Activated T-helper 1 cell treated with Interleukin-2 at 50 U/mL for 16 hours (primary cell): Measurements from ENCODE around the gene UNC13C.
"Not testable (repeated sequence)": the region's sequence is repeated elsewhere in the genome, so short reads cannot be mapped to it uniquely, and the experiment has no call there.

Experiments used
- DNase-seq: peaks from one replicate; pipeline ENCODE4 v3.0.0-alpha.2; 2020; ENCODE audit warnings: low read depth

The UNC13C gene

GRCh38 chr15:54305138-54305537, 326.9 kb downstream of the UNC13C start:
- DNase-seq, result no peak

- DNase-seq, result no peak
These were observed 329.1 kb downstream of the UNC13C start for GRCh38 chr15:54307252-54307902.

GRCh38 chr15:54307926-54308325, 329.7 kb downstream of the UNC13C start:
- DNase-seq, result no peak

- DNase-seq, result no peak
These were observed 334.3 kb downstream of the UNC13C start for GRCh38 chr15:54312528-54312927.

GRCh38 chr15:54321426-54321825, 343.2 kb downstream of the UNC13C start:
- no peak for DNase-seq

- no peak for DNase-seq
These were observed 344.1 kb downstream of the UNC13C start for GRCh38 chr15:54322341-54322740.

GRCh38 chr15:54345301-54345700, 367.1 kb downstream of the UNC13C start:
- DNase-seq, result no peak

GRCh38 chr15:54345827-54346226, 367.6 kb downstream of the UNC13C start:
- no peak for DNase-seq

- no peak for DNase-seq
These were observed 369.0 kb downstream of the UNC13C start for GRCh38 chr15:54347082-54347827.

GRCh38 chr15:54353726-54354125, 375.5 kb downstream of the UNC13C start:
- no peak for DNase-seq

GRCh38 chr15:54354341-54354740, 376.1 kb downstream of the UNC13C start:
- DNase-seq, result no peak

- DNase-seq, result no peak
These were observed 386.7 kb downstream of the UNC13C start for GRCh38 chr15:54364961-54365360.

- no peak for DNase-seq
These were observed 395.1 kb downstream of the UNC13C start for GRCh38 chr15:54373332-54373731.

GRCh38 chr15:54374184-54374952, 396.1 kb downstream of the UNC13C start:
- DNase-seq, result no peak

GRCh38 chr15:54387799-54388198, 409.6 kb downstream of the UNC13C start:
- DNase-seq, result no peak

- no peak for DNase-seq
These were observed 410.5 kb downstream of the UNC13C start for GRCh38 chr15:54388746-54389145.

GRCh38 chr15:54410481-54410880, 432.2 kb downstream of the UNC13C start:
- no peak for DNase-seq

- DNase-seq, result no peak
These were observed 445.9 kb downstream of the UNC13C start for GRCh38 chr15:54424171-54424570.

GRCh38 chr15:54428596-54428995, 450.4 kb downstream of the UNC13C start:
- no peak for DNase-seq

GRCh38 chr15:54450288-54450687, 472.0 kb downstream of the UNC13C start:
- DNase-seq, result not testable (repeated sequence)

GRCh38 chr15:54456413-54456812, 478.2 kb downstream of the UNC13C start:
- DNase-seq, result no peak

- DNase-seq, result no peak
These were observed 484.3 kb downstream of the UNC13C start for GRCh38 chr15:54462511-54462913.

- no peak for DNase-seq
These were observed 503.6 kb downstream of the UNC13C start for GRCh38 chr15:54481819-54482218.
